ENCODE measurements around the gene NCAM1.

Gene NCAM1

DNA sequence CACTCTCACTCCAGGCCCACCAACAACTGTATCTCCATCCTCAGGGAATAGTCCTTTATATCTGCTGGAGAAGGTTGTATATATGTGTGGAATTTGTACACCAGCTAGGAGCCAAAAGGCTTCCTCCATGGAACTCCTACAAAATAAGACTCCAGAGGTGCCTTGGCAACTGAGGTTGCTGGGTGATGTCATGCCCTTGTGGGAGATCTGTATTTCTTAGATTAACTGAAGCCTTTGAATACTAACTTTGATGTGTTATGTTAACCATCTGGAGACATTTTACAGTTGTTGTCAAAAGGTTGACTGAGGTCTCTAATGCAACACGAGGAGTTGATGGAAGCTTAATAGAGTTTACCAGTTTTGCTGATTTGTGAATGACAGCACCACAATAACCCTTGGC lies 213.7 kb downstream of the NCAM1 start:
- no peak for DNase-seq

DNA sequence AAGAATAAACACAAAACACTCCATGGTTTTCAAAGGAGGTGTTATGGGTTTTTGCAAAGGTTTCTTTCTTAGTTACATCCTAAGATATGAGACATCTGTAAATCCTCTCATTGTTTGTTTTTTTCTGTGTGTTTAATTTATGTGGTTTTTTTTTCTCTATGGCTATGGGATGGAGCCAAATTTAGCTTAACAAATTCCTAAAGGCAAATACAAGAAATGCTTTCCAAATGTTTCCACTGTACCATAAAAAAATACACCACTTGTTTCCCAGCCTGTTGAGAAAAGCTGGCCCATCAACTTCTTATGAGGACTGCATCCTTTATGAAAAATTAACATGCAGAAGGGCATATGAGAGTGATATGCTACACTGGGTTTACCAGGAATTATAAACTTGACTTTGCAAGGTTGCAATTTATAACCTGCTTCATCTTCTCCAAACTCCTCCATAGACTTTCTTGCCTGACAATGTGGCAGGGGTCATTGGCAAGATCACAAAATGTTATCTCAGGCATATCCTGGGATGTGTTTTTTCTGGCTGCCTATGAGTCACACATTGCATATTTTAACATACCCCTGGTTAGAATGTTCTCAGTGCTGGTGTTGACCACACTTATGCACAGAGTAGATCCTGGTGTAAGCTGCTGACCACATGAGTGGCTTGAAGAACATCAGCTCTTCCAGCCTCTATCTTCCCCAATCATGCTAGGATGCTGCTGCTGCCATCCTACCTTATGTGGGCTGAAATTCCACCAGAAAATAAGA lies 215.6 kb downstream of the NCAM1 start:
- DNase-seq = no peak

DNA sequence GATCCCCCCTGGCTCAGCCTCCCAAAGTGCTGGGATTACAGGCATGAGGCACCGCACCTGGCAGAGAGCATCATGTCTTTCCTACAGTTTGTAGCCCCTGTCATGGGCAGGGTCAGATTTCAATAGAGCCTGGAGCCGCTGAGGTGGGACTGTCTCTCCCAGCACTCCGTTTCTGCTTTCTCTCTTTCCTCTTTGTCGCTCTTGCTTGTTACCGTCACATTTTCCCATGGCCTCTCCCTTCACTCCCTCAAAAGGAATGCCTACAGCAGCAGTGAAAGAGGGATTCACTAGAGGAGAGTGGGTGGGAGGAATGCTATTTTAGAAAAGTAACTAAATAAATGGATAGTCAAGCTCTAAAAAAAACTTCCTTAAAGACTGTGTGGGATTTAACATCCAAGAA lies 216.5 kb downstream of the NCAM1 start:
- no peak for DNase-seq

DNA sequence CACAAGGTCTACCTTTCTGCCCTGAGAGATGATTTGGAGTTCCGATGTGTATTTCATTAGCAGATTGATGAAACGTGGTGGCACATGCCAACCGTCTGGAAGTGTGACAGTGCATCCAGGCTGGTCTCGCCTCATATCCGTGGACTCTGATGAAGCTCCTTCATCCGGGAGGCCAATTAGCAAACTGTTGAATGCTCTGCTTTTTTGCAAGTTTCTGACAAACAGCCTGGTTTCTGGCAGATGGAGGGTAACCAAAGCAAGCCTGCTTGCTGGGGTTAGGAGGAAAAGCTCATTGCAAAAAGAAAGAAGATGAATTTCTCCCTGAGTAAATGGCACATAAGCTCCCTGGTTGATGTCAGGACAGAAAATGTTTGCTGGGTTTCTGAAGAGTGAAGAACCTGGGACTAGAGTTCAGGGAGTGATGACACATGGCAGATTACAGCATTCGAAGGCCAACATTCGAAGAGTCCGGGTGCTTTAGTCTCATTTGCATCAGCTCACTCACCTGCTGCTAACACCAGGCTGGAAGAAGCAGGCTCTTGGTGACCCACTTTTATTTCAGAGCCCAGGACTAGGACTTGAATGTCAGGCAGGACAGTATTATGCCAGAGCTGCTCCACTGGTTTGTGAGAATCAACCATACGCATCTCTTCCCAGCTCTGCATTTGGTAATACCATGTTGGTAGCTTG lies 217.3 kb downstream of the NCAM1 start:
- DNase-seq = no peak

DNA sequence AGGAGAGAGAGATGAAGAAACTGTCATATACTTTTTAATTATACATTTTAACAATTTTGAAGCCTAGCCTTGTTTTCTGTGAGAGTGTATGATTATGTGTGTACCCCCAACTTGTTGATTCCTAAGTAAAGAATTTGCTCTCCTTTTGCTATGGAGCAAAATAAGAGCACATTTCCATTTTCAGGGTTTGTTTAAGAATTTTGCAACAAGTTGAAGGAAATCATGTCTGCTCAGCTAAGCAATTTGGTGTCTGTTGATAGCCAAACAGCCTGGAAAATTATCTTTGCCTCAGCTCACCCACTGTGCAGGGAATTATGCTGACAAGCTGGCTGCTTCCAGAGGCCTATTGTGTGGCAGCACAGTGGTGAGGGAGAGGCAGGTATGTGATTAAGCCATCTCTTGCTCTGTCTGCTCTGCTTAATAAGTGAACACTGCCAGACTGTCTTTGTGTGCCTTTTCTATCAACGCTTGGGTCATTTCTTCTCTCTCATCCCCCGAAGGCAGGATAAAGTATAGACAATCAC lies 218.0 kb downstream of the NCAM1 start:
- DNase-seq = no peak

DNA sequence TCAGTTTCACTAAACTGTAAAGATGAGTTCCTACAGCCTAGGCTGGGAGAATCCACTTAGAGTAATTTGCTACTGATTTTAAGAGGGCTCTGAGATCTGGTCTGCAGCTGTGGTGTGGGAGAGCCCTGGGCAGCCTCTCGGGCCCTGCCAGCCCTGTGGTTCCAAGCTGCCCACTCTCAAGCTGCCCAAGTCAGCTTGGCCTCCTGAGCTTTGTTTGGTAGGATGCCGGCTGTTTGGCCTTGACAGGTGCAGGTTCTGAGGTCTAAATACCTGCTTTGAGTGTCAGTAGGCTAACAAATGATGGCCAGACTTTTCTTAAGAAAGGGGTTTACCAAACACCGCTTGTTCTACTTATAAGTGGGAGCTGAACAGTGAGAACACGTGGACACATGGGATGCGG lies 219.9 kb downstream of the NCAM1 start:
- DNase-seq = no peak

DNA sequence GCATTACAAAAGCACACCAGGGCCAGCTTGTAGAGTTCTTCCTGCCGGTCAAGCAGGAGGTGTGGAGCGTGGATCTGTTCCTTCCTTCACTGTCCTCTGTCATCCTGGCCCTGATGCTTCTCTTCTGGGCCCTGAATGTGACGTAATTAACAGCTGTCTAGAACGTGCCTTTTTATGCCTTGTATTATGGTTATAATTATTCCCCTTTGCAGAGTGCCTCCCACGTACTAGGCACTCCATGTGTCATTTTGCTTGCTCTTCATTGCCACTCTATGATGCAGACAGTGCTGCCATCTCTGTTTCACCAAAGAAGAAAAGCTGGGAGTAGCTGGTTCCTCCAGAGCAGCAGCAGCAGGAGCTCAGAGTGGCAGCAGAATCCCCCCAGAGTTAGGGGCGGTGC lies 221.1 kb downstream of the NCAM1 start:
- no peak for DNase-seq

DNA sequence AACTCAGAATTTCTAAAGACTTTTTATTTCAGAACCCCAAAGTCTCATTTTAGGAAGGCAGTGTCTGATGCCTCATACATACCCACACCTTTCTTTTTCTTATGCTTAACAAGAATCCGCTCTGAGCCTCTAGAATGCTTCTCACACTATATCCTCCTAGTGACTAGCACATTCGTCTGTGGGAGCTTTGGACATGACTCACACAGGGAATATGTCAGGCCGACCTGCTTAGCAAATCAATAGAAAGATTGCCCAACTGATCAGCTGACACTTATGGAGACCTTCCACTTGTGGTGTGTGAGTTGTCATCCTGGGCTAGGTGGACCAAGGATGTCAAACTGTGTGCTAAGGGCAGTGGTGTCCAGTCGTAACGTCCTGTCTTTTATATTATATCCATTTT lies 223.3 kb downstream of the NCAM1 start:
- DNase-seq = no peak

DNA sequence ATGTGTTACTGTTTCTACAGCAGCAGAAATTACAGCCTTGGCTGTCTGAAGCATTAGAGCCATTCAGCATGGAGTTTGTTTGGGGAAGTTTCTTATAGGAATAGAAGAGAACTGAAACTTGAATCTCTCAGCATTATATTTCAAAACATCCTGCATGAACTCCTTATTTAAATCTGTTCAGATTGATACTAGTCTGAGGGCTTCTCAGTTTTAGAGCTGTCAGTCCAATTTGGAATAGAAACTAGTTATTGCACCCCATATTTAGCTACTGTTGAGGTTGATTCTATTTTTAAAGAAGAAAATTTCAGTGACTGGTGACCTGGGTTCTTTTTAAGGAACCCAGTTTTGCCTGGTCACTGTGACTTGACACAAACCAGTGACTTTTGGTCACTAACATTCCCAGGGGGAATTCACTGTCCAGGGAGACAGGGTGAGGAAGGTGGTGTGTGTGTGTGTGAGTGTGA lies 227.2 kb downstream of the NCAM1 start:
- DNase-seq = no peak

DNA sequence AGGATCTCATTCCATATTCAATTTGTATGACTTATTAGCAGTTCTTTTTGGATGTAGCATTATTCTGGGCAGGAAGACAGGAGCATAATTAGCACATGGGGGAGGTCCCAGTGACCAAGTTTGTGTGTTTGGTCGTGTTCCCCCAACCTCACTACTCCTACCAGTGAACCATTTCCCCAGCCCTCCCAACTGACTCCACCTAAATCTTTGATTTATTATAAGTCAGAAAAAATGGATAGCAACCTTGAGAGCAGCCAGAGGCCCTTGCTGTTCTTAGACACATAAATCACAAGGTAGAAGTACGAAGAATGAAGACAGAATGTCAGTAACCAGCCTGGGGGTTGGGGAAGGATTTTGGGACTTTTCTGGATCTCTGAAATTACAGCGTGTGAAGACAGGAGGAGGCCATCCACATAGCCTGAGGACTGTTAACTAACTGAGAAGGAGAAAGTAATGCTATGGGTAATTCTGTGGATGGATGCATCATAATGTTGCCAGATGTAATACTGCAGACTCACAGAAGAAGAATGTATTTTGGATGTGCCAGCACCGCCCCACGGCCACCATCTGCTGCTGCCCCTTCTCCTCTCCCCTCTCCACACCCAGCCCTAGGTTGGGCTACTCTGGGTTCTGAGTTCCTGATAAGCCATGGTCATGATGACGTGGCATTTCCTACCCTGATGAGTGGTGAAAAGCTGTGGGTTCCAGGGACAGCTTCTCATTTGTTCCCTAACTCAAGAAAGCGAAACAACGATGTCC lies 228.9 kb downstream of the NCAM1 start:
- DNase-seq = no peak

DNA sequence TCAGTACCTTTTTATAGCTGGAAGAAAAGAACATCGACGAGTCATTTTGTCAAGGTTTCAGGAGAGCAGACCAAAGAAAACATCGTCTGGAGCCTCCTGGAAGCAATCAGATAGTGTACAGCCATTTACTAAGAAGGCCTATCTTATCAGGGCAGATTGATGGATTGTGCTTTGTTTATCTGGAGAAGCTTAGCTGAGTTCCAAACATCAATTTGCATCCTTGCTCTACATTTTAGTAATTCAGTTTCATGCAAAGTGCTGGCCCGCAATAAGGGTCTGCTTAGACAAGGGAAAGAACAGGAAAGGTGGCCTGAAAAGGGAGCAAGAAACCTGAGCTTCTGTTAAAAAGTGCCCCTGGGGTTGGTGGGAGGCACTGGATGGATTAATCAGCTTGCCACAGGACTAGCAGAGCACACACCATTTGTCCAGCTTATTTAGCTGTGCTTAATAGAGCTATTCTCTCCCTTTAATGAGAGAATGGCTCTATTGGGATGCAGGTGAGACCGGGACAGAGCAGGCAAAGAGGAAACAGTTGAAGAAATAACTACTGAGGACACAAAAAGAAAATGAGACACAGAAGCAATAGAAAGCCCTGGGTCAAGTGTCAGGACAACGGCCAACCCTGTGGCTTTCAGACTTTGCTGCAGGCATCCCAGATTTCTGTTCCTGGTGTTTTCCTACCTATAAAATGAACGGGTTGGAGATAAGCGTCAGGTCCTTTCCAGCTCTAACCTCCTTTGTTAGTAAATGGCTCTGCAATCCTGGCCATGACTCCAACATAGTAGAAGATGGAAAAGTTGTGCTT lies 231.1 kb downstream of the NCAM1 start:
- no peak for DNase-seq

DNA sequence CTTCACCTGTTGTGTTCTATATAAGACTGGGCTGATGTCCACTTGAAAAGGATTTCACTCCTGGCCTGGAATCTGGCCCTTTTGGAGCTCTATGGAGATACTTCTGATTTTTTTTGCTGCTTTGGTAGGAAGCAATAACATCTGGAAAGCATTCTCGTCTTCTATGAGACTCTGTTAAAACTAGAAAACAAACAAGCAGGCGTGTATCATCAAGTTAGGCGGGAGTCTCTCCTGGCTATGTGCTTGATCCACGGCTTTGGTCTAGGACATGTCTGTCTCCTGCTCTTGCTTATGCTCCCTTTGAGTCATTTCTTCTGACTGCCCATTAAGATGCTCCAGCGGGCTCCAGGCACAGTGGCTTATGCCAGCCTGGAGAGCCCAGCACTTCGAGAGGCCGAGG lies 231.8 kb downstream of the NCAM1 start:
- no peak for DNase-seq

DNA sequence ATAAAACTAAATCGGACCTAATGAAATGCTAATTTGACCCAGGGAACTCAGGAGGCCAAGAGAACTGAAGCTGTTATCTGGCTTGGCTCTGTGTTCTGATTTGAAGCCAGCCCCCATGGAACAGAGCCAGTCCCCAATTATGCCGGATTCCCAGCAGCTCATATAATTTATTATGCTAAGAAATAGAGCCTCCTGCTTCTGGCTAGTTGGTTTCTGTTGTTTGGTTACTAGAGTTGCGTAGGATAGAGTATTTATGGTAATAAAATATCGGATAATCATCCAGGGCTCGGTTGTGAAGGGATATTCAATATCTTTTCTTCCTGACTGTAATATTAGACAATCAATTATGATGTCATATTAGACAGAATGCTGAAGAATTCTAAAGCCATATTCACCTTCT lies 232.7 kb downstream of the NCAM1 start:
- no peak for DNase-seq

DNA sequence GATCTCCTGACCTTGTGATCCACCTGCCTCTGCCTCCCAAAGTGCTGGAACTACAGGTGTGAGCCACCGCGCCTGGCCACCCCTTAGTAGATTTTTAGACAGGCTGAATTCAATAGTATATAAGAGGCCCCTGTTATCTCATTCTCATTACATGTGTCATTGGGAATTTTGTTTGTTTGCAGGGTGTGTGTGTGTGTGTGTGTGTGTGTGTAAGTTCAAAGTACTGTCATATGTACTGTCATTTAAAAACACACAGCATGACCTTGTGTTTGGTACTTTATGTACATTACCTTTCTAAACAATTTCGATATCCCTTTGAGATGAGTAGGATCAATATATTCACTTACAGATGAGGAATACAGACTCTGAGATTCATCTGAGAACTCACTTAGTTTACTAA lies 234.5 kb downstream of the NCAM1 start:
- no peak for DNase-seq

DNA sequence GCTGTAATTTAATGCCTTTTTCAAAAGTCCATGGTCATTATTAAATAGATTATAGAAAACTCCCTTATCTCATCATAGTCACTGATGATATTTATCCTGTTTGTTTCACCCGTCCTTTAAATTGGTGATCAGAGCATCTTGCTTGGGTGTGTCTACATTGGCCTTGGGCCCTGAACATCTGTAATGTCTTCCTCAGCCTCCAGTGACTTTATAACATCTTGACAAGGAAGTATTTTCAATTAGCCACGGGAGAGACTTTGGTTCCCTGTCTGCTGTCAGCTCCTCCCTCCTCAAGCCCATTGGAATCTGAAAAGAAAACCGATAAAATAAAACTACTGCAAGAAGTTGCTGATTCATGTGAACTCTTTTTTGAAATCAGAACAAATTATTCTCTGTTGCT lies 236.2 kb downstream of the NCAM1 start:
- no peak for DNase-seq

DNA sequence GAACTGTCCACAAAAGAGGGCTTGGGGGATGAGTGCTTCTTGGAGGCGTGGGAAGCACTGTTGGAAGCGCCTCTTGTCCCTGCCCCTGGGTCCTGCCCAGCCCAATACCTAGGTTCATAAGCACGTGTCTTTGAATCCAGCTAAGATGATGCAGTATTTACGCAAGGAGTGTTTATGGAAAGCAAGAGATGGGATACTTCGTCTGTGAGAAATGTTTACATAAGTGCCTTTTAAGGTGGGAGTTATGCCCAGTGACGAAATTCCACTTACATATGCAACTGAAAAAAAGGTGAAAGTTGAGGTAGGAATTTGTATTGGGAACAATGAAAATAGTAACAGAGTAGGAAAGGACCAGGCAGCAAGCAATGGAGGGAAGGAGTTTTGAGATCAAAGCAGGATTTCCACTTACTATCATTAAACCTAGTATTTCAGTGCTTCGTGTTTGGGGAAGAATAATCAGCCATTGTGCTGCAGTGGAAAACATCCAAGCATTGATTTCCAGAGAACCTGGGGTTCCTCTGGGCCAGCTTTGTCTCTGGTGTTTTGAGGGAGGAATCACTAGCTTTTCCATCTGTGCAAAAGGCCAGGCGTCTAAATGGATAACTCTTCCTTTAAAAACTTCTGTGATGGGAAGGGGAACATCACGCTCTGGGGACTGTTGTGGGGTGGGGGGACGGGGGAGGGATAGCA lies 237.9 kb downstream of the NCAM1 start:
- no peak for DNase-seq

DNA sequence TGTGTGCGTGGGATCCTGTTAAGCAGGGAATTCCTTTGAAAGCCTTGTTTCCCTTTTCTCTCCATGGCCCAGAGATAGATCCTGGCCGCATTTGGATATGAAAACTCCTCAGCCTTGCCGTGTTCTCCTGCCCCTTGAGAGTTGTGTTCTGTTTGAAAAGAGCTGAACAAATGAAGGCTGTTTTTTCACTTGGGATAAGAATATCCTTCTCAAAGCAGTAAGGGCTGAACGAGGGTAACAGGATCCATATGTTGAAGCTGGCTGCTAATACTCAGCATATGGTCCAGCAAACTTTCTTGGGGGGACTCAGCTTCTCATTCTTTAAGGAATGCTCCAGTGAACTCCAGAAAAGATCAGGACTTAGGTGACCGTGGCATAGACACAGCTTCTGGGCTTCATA lies 238.6 kb downstream of the NCAM1 start:
- no peak for DNase-seq

DNA sequence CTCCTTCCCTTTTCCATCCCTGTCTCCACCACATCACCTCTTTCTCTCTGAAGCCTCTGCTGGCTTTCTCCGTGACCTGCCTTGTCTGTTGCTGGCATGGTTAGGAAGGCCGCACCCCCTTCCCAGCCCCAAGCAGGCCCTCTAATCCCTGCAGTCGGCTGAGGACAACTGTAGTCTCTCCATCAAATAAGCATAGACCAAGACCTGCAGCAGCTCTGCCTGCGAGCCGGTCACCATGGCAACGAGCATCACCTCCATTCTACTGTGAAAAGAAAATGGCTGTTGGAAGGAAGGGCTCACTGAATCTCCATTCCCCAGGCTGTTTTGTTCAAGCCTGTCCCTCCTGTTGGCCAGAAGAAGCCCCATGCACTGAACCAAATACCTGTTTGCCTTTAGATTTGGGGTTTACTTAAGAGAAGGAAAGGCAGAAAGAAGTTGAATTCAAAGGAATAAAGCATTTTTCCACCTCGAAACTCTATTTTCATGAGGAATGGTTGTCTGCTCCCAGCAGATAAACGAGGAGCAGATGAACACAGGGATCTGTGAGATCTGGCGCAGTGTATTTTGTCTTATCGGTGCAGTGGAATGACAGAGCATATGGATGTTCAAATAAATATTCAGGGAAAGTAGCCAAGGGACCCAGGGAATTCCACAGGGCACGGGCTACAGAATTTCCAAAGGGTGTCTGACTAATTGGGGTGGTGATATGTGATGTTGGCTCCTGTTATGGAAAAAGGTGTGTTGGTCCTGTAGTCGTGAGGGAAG lies 240.0 kb downstream of the NCAM1 start:
- no peak for DNase-seq

DNA sequence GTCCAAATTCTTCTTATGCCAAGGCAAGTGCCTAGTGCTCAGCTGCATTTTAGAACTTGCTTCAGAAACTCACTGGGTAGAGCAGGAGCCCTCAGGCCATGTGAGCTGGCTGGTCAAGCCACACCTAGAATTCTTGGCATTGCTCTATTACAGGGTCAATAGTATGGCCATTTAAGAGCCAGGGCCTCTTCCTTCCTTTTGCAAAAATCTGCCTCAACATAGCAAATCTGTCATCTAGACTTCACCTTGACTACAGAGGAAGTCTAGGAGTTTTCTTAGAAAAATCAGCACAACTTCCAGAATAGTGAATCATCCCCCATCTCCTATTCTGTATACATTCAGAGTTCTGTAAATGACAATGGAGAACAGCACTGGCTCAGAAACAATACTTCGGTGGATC lies 241.2 kb downstream of the NCAM1 start:
- no peak for DNase-seq

DNA sequence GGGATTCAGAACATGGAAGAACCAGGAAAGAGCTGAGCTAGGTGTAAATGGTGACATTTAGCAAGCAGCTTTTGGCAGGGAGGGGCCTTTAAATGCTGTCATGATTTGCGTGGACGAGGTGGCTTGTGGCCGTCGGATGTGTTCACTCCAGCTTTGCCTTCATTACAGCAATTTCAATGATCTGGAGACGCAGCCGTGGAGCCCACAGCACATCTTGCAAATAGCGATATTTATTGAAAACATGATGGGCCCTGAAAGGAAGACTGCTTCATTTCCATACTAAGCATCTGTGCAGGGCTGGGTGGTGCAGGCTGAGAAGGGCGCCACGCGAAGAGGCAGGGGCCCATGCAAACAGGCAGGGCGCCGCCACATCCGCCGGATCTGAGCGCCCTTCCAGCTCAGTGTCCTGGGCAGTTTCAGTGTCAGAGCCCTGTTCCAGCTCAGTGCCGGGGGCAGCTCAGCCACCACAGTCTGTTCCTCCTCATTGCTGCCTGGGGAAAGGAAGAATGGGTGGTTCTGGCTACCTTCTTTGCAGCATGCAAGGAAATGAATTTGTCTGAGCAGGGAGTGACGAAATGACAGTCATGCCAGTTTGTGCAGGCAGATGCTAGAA lies 242.0 kb downstream of the NCAM1 start:
- DNase-seq = no peak

DNA sequence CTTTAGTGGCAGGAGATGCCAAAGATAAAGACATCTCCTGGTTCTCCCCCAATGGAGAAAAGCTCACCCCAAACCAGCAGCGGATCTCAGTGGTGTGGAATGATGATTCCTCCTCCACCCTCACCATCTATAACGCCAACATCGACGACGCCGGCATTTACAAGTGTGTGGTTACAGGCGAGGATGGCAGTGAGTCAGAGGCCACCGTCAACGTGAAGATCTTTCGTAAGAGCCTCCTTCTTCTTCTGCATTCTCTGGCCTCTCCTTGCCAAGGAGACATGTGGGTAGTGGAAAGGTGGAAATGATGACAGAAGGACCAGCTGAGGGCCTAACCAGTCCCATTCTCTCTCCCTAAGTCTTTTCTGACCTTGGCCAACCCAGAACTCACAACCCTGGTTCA lies 243.1 kb downstream of the NCAM1 start:
- DNase-seq = no peak
